ENCODE measurements around the gene XKR7. TPM values are rescaled to one million over a fixed set of nuclear protein-coding genes. Genes with fewer than 3 reads are reported as not detected.

Gene XKR7
- total and polyA plus RNA-seq, 2 donors (not counting 1 experiment from before 2014, with no cell fraction given) = 0.05 to 0.12 TPM

DNA sequence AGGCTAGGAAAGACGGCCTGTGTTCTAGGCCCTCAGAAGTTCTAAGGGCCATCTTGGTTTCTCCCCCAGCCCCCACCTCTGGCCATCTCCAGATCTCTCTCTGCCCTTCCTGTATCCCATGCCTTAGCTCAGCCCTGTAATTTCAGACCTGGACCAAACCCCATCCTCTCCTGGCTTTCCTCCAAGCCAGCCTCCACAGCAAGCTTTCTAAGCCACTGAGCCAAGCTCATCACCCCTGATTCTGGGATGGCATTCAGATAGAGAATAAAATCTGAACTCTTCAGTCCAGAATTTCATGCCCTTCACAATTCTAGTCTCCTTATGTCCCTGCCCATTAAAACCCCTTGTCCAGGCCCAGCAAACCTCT lies 23.4 kb downstream of the XKR7 start:
- ChIA-PET CTCF (no interaction called here), POLR2A (no interaction called here)
- Histone ChIP-seq H3K4me3 (ENCODE audit: control extremely low read depth in 1 of 5, extremely low read depth in 1 of 5, insufficient read depth in 1 of 5, low read depth in 2 of 5, low read length in 4 of 5) (no peak overlapping the region), H3K9ac (ENCODE audit: low read length) (no peak overlapping the region), H3K4me1 (ENCODE audit: control insufficient read depth in 2 of 2, insufficient read depth in 2 of 2, low read length in 2 of 2) (peaks cover 5 to 12% of the 10 kb centered on the region in 2 donors), H3K9me3 (ENCODE audit: control extremely low read depth in 1 of 3, control insufficient read depth in 2 of 3, insufficient read depth in 1 of 3, low read length in 2 of 3) (no peaks in the 10 kb centered on the region), H2AFZ (ENCODE audit: insufficient read depth, low read depth, low read length, poor library complexity, severe bottlenecking) (no peak overlapping the region), H3K79me2 (ENCODE audit: control insufficient read depth, insufficient read depth, low read length) (no peaks in the 10 kb centered on the region), H4K20me1 (ENCODE audit: control insufficient read depth, insufficient read depth, low read length, poor library complexity, severe bottlenecking) (no peaks in the 10 kb centered on the region), H3K27me3 (replicated peaks in 1 of 4; ENCODE audit: control extremely low read depth in 1 of 4, control insufficient read depth in 3 of 4, insufficient read depth in 4 of 4, low read length in 3 of 4) (peaks cover 0 to 20% (median 5%) of the 10 kb centered on the region in 4 experiments), H3K36me3 (replicated peaks in 1 of 2; ENCODE audit: control extremely low read depth in 1 of 2, control insufficient read depth in 1 of 2, extremely low read depth in 1 of 2, insufficient read depth in 2 of 2, low read length in 1 of 2) (no peaks in the 10 kb centered on the region), H3K4me2 (replicated peaks; ENCODE audit: low read depth, low read length, poor library complexity, severe bottlenecking) (no peak overlapping the region), H3K27ac (ENCODE audit: low read length in 2 of 2) (no peak overlapping the region)
- intact Hi-C loops (cut with micrococcal nuclease) = no loop called here
- Mint-ChIP-seq H3K27me3 (peaks cover 31% of the 10 kb centered on the region), H3K4me3 (no peak overlapping the region), H3K27ac (no peak overlapping the region), H3K4me1 (peaks cover 5% of the 10 kb centered on the region), H3K9me3 (ENCODE audit: insufficient read depth) (no peaks in the 10 kb centered on the region)
- DNase-seq (no peak), ATAC-seq (ENCODE audit: low read depth) (no peak)
- no peak for TF ChIP-seq CTCF (IDR thresholded peaks at IDR 0.05)
- no peak for TF ChIP-seq EZH2 (IDR thresholded peaks at IDR 0.05; ENCODE audit: borderline replicate concordance, insufficient read depth, low read depth, low read length, poor library complexity, severe bottlenecking)
- 100% methylated on average over 1 of the region's 1 CpG for WGBS (ENCODE audit: insufficient coverage)

GRCh38 chr20:31992086-31992485 lies 24.1 kb downstream of the XKR7 start:
- Histone ChIP-seq H3K27me3 (replicated peaks in 1 of 4; ENCODE audit: control extremely low read depth in 1 of 4, control insufficient read depth in 3 of 4, insufficient read depth in 4 of 4, low read length in 3 of 4) (peaks cover 0 to 20% (median 5%) of the 10 kb centered on the region in 4 experiments), H3K4me1 (ENCODE audit: control insufficient read depth in 2 of 2, insufficient read depth in 2 of 2, low read length in 2 of 2) (peaks cover 5 to 12% of the 10 kb centered on the region in 2 donors), H4K20me1 (ENCODE audit: control insufficient read depth, insufficient read depth, low read length, poor library complexity, severe bottlenecking) (no peaks in the 10 kb centered on the region), H3K36me3 (replicated peaks in 1 of 2; ENCODE audit: control extremely low read depth in 1 of 2, control insufficient read depth in 1 of 2, extremely low read depth in 1 of 2, insufficient read depth in 2 of 2, low read length in 1 of 2) (no peaks in the 10 kb centered on the region), H3K79me2 (ENCODE audit: control insufficient read depth, insufficient read depth, low read length) (no peaks in the 10 kb centered on the region), H3K4me3 (ENCODE audit: control extremely low read depth in 1 of 5, extremely low read depth in 1 of 5, insufficient read depth in 1 of 5, low read depth in 2 of 5, low read length in 4 of 5) (no peak overlapping the region), H3K4me2 (replicated peaks; ENCODE audit: low read depth, low read length, poor library complexity, severe bottlenecking) (no peak overlapping the region), H2AFZ (ENCODE audit: insufficient read depth, low read depth, low read length, poor library complexity, severe bottlenecking) (no peak overlapping the region), H3K27ac (ENCODE audit: low read length in 2 of 2) (no peak overlapping the region), H3K9ac (ENCODE audit: low read length) (no peak overlapping the region), H3K9me3 (ENCODE audit: control extremely low read depth in 1 of 3, control insufficient read depth in 2 of 3, insufficient read depth in 1 of 3, low read length in 2 of 3) (peaks cover 0 to 5% (median 0%) of the 10 kb centered on the region in 3 donors)
- DNase-seq (no peak), ATAC-seq (ENCODE audit: low read depth) (no peak)
- peaks cover 37% of the 10 kb centered on the region for H3K27me3 Mint-ChIP-seq
- peaks cover 9% of the 10 kb centered on the region for H3K4me1 Mint-ChIP-seq
- H3K4me3 Mint-ChIP-seq = no peak overlapping the region
- intact Hi-C loops (cut with micrococcal nuclease) = no loop called here
- 80% methylated on average over 2 of the region's 2 CpGs for WGBS (ENCODE audit: insufficient coverage)
- no peak overlapping the region for H3K27ac Mint-ChIP-seq
- TF ChIP-seq EZH2 (IDR thresholded peaks at IDR 0.05; ENCODE audit: borderline replicate concordance, insufficient read depth, low read depth, low read length, poor library complexity, severe bottlenecking) (no peak), CTCF (IDR thresholded peaks at IDR 0.05) (no peak)
- POLR2A ChIA-PET = no interaction called here
- CTCF ChIA-PET = no interaction called here
- H3K9me3 Mint-ChIP-seq (ENCODE audit: insufficient read depth) = no peaks in the 10 kb centered on the region

All from B cell (primary cell).